SK-N-SH treated with all-trans-retinoic acid at 6 μM for 48 hours (cell line): ENCODE measurements around the gene SRBD1.

Experiments
- BACH2 ChIP-seq: fragments of 250-450 bp; sonication (Bioruptor Pico); IDR thresholded peaks from 2 replicates; pipeline ENCODE4 v1.9.0; 2021; ENCODE audit warnings: mild to moderate bottlenecking, borderline replicate concordance
- GLIS3 ChIP-seq: fragments of 250-450 bp; sonication (Bioruptor Pico); IDR thresholded peaks from 2 replicates; pipeline ENCODE4 v1.5.0; 2020; ENCODE audit warnings: mild to moderate bottlenecking, moderate library complexity
- OSR1 ChIP-seq: fragments of 250-450 bp; sonication (Bioruptor Pico); IDR thresholded peaks from 2 replicates; pipeline ENCODE4 v1.8.0; 2022; ENCODE audit warnings: moderate library complexity, mild to moderate bottlenecking, inconsistent platforms
- RARB ChIP-seq: fragments of 250-450 bp; sonication (Bioruptor Pico); IDR thresholded peaks from 2 replicates; pipeline ENCODE4 v1.8.0; 2021; ENCODE audit warnings: mild to moderate bottlenecking, moderate library complexity
- SNAI2 ChIP-seq: fragments of 250-450 bp; sonication (Bioruptor Pico); IDR thresholded peaks from 2 replicates; pipeline ENCODE4 v1.5.0; 2020; ENCODE audit warnings: mild to moderate bottlenecking, moderate library complexity
- TOX ChIP-seq: fragments of 250-450 bp; sonication (Bioruptor Pico); IDR thresholded peaks from 2 replicates; pipeline ENCODE4 v1.8.0; 2021; ENCODE audit warnings: mild to moderate bottlenecking, moderate library complexity, borderline replicate concordance
- ZNF565 ChIP-seq: fragments of 450-650 bp; formaldehyde crosslinking; conservative IDR thresholded peaks from 2 replicates; pipeline ENCODE4 v1.5.0; 2020; ENCODE audit warnings: low read depth, mild to moderate bottlenecking, moderate library complexity
- TF ChIP-seq, protein P1 (sequence below): fragments of 250-450 bp; sonication (Bioruptor Pico); IDR thresholded peaks from 2 replicates; pipeline ENCODE4 v1.5.1; 2020; ENCODE audit warnings: low read depth, mild to moderate bottlenecking, moderate library complexity

DNA sequence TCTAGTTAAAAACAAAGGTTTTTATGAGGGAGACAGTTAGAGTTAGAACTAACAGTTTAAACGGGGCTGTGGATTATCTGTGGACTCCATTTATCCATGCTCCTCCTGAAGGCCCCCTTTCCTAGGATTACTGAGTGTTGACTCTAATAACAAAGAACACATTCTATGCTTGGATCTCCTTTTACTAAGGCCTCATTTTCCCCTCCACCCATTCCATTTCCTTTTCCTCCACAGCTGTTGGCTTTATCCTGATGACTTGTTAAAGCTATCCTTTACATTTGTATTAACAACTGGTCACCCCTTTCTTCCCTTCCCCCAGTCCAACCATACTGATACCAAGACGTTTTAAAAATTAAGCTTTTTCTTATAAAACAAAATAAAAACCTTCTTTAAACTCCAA, 220.6 kb downstream of the SRBD1 start:
- TF ChIP-seq, protein P1, sequence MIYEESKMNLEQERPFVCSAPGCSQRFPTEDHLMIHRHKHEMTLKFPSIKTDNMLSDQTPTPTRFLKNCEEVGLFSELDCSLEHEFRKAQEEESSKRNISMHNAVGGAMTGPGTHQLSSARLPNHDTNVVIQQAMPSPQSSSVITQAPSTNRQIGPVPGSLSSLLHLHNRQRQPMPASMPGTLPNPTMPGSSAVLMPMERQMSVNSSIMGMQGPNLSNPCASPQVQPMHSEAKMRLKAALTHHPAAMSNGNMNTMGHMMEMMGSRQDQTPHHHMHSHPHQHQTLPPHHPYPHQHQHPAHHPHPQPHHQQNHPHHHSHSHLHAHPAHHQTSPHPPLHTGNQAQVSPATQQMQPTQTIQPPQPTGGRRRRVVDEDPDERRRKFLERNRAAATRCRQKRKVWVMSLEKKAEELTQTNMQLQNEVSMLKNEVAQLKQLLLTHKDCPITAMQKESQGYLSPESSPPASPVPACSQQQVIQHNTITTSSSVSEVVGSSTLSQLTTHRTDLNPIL (CRISPR knock-in tag): no peak
- TF ChIP-seq SNAI2 (CRISPR knock-in tag): no peak
- no peak for TF ChIP-seq BACH2
- TF ChIP-seq ZNF565 (CRISPR knock-in tag): no peak
- TF ChIP-seq OSR1: no peak
- no peak for TF ChIP-seq TOX
- TF ChIP-seq GLIS3 (CRISPR knock-in tag): no peak
- TF ChIP-seq RARB (CRISPR knock-in tag): no peak
